HepG2 (cell line): ENCODE results near the gene TRMT10C. TPM values are rescaled to one million over a fixed set of nuclear protein-coding genes. Genes with fewer than 3 reads are reported as not detected.

ENCODE experiments used
- BRD4 ChIP-seq: sonication (generic); formaldehyde crosslinking; IDR thresholded peaks from 2 replicates; pipeline ENCODE4 v1.4.0; 2020; ENCODE audit warnings: missing genetic modification reagents
- CCDC6 ChIP-seq: sonication (generic); formaldehyde crosslinking; IDR thresholded peaks from 2 replicates; pipeline ENCODE4 v1.8.1; 2022; ENCODE audit warnings: mild to moderate bottlenecking, missing genetic modification reagents, moderate library complexity
- GFI1 ChIP-seq: sonication (generic); formaldehyde crosslinking; IDR thresholded peaks from 2 replicates; pipeline ENCODE4 v1.5.0; 2020; ENCODE audit warnings: missing genetic modification reagents, mild to moderate bottlenecking, borderline replicate concordance
- GTF3A ChIP-seq: sonication (generic); formaldehyde crosslinking; conservative IDR thresholded peaks from 2 replicates; pipeline ENCODE4 v1.4.0; 2020; ENCODE audit warnings: mild to moderate bottlenecking, missing genetic modification reagents
- KMT2B ChIP-seq: IDR thresholded peaks from 2 replicates; pipeline ENCODE4 v1.6.1; 2016; ENCODE audit warnings: missing genetic modification reagents, missing compliant biosample characterization
- MYC ChIP-seq: sonication (generic); formaldehyde crosslinking; IDR thresholded peaks from 2 replicates; pipeline ENCODE4 v1.9.0; 2021; ENCODE audit warnings: missing genetic modification reagents, borderline replicate concordance
- PHB2 ChIP-seq: fragments of 450-650 bp; IDR thresholded peaks from 2 replicates; pipeline ENCODE4 v1.6.1; 2018; ENCODE audit not compliant: partially characterized antibody
- PHF8 ChIP-seq: sonication (generic); formaldehyde crosslinking; IDR thresholded peaks from 2 replicates; pipeline ENCODE4 v1.5.0; 2020; ENCODE audit warnings: missing genetic modification reagents
- POLR2A ChIP-seq, 2 experiments: IDR thresholded peaks; 2 replicates each; pipeline ENCODE4 v1.6.1; 2011; ENCODE audit warnings: low read depth in 2 of 2, low read length in 2 of 2, mild to moderate bottlenecking in 1 of 2, moderate library complexity in 1 of 2; ENCODE audit not compliant: insufficient read depth in 1 of 2
- PTBP1 ChIP-seq: fragments of 200-400 bp; formaldehyde crosslinking; IDR thresholded peaks from 2 replicates; pipeline ENCODE4 v1.6.1; 2018; ENCODE audit warnings: low read length, low read depth; ENCODE audit not compliant: poor library complexity, severe bottlenecking
- RCOR2 ChIP-seq: IDR thresholded peaks from 2 replicates; pipeline ENCODE4 v1.6.1; 2016; ENCODE audit warnings: missing biosample characterization, missing genetic modification reagents
- SMAD1 ChIP-seq: sonication (generic); formaldehyde crosslinking; IDR thresholded peaks from 2 replicates; pipeline ENCODE4 v1.4.0; 2020; ENCODE audit warnings: missing genetic modification reagents, low read depth, mild to moderate bottlenecking, borderline replicate concordance
- SMC3 ChIP-seq: IDR thresholded peaks from 2 replicates; pipeline ENCODE4 v1.6.1; 2011; ENCODE audit warnings: low read length, improper control_type of control experiment
- SRF ChIP-seq: IDR thresholded peaks from 2 replicates; pipeline ENCODE4 v1.6.1; 2011; ENCODE audit warnings: mild to moderate bottlenecking, low read depth, low read length, moderate library complexity
- ZBTB21 ChIP-seq: sonication (generic); formaldehyde crosslinking; IDR thresholded peaks from 2 replicates; pipeline ENCODE4 v1.4.0; 2020; ENCODE audit warnings: missing genetic modification reagents
- ZNF138 ChIP-seq: sonication (generic); formaldehyde crosslinking; IDR thresholded peaks from 2 replicates; pipeline ENCODE4 v1.5.0; 2020; ENCODE audit warnings: mild to moderate bottlenecking, low read depth, missing genetic modification reagents
- ZNF33A ChIP-seq: sonication (generic); formaldehyde crosslinking; IDR thresholded peaks from 2 replicates; pipeline ENCODE4 v1.5.1; 2020; ENCODE audit warnings: missing genetic modification reagents, mild to moderate bottlenecking, moderate library complexity, borderline replicate concordance
- ZNF567 ChIP-seq: sonication (generic); formaldehyde crosslinking; IDR thresholded peaks from 2 replicates; pipeline ENCODE4 v1.8.1; 2023; ENCODE audit warnings: mild to moderate bottlenecking, missing genetic modification reagents, borderline replicate concordance
- ZNF652 ChIP-seq: IDR thresholded peaks from 2 replicates; pipeline ENCODE4 v1.6.1; 2016; ENCODE audit warnings: low read depth, borderline replicate concordance
- ZNF761 ChIP-seq: sonication (generic); formaldehyde crosslinking; conservative IDR thresholded peaks from 2 replicates; pipeline ENCODE4 v1.4.0; 2020; ENCODE audit warnings: mild to moderate bottlenecking, missing genetic modification reagents
- ZNF781 ChIP-seq: sonication (generic); formaldehyde crosslinking; IDR thresholded peaks from 2 replicates; pipeline ENCODE4 v1.5.1; 2020; ENCODE audit warnings: borderline replicate concordance, mild to moderate bottlenecking, missing genetic modification reagents; ENCODE audit errors: not compliant biosample characterization
- ZSCAN22 ChIP-seq: sonication (generic); formaldehyde crosslinking; IDR thresholded peaks from 2 replicates; pipeline ENCODE4 v1.4.0; 2020; ENCODE audit warnings: mild to moderate bottlenecking, missing genetic modification reagents
- polyA plus RNA-seq, 8 experiments: library from polyadenylated mRNA; depleted of rRNA in 3 of 8; stranded (reverse) in 7 of 8; unstranded in 1 of 8; fragments of >200 nt; fragmentation: Illumina TruSeq in 4 of 8; extraction: Trizol in 4 of 8; gene quantifications; 2 replicates each; pipeline versions ENCODE4 v1.2.1 to v1.2.3, GENCODE V29; 2011 to 2016; ENCODE audit warnings: low read depth in 4 of 8, missing spikeins in 1 of 8, mixed read lengths in 1 of 8; ENCODE audit not compliant: insufficient read depth in 1 of 8
- total RNA-seq, 5 experiments: library from RNA; depleted of rRNA; stranded (reverse); fragments of >200 nt; fragmentation: Illumina TruSeq; extraction: Trizol; gene quantifications; 2 replicates each; pipeline ENCODE4 v1.2.3, GENCODE V29; 2016; ENCODE audit warnings: low read depth in 1 of 5
- TF ChIP-seq, protein P1 (sequence below): sonication (generic); formaldehyde crosslinking; IDR thresholded peaks from 2 replicates; pipeline ENCODE4 v1.8.0; 2022; ENCODE audit warnings: missing genetic modification reagents, mild to moderate bottlenecking, inconsistent platforms, borderline replicate concordance
- TF ChIP-seq, protein P2 (sequence below): IDR thresholded peaks from 2 replicates; pipeline ENCODE4 v1.6.1; 2018; ENCODE audit warnings: missing genetic modification reagents
- TF ChIP-seq, protein P3 (sequence below): sonication (generic); formaldehyde crosslinking; IDR thresholded peaks from 2 replicates; pipeline ENCODE4 v1.4.0; 2020; ENCODE audit warnings: missing genetic modification reagents; ENCODE audit errors: not compliant biosample characterization
- TF ChIP-seq, protein P4 (sequence below): sonication (generic); formaldehyde crosslinking; IDR thresholded peaks from 2 replicates; pipeline ENCODE4 v1.5.0; 2020; ENCODE audit warnings: missing genetic modification reagents
- TF ChIP-seq, protein P5 (sequence below): sonication (generic); formaldehyde crosslinking; IDR thresholded peaks from 2 replicates; pipeline ENCODE4 v1.5.0; 2020; ENCODE audit warnings: missing genetic modification reagents

The TRMT10C gene
- total and polyA plus RNA-seq, 2 of the 13 experiments (the other 11 are each of a cell fraction or from before 2014, with no cell fraction given): 10.8 to 39.2 TPM

DNA sequence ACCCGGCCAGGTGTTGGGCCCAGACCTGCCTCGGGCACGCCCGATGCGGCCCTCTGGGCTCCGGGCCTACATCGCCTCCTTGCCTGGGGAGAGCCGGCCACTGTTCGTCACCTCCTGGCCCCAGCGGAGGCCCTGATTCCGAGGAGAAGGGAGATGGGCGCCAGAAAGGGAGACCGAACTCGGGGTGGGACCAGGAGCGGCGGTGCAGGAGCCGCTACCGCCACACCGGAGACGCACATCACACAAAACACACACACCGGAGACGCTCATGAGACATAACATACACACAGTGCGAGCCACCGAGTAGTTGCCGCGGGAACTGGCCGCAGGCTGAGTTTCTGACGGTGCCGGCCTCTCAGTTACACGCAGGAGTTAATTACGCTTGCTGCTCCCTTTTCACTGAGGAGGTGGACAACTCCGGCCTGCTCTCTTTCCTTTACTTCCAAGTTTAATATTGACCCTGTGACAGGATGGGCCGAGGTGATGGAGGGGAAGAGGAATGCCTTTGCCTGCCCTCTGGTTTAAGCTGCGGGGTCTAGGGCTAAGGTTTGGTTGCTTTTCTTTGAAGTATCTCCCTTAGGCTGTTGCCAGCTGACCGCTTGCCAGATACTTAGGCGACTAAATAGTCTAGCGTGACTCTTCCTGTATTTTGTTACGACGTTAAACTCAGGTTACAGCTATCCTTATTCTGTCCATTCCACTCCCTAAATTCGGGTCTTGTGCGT, 12.9 kb downstream of the TRMT10C start (continued):
- TF ChIP-seq, protein P1, sequence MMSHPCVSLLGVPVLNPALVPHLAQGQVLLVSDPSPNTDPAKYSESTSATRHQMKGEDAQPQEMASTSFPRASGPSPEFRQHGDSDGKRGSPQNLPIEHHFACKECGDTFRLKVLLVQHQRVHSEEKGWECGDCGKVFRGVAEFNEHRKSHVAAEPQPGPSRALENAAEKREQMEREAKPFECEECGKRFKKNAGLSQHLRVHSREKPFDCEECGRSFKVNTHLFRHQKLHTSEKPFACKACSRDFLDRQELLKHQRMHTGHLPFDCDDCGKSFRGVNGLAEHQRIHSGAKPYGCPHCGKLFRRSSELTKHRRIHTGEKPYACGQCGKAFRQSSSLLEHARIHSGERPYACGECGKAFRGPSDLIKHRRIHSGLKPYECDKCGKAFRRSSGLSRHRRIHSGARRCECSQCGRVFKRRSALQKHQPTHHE (CRISPR knock-in tag): no peak
- peak; percentile 16; the same call in 1 of the 2 replicates for TF ChIP-seq ZNF652
- TF ChIP-seq SMAD1: no peak
- peak; percentile 1; the same call in 1 of the 2 replicates for TF ChIP-seq KMT2B
- 0 out of 2 replicates have a peak, but pooled peaks have one; percentile 30 for TF ChIP-seq ZNF138
- no peak for TF ChIP-seq GTF3A
- TF ChIP-seq ZBTB21 (CRISPR knock-in tag): no peak
- TF ChIP-seq MYC: no peak; the same call in 1 of the 2 replicates
- no peak for TF ChIP-seq SMC3
- no peak for TF ChIP-seq ZNF781 (CRISPR knock-in tag)
- no peak for TF ChIP-seq SRF
- no peak for TF ChIP-seq PTBP1
- no peak for TF ChIP-seq ZSCAN22
- peak in 1 of 2 experiments; percentile 69; a peak in 2 of 4 replicates for TF ChIP-seq POLR2A (IDR thresholded peaks at IDR 0.05; ENCODE audit: insufficient read depth in 1 of 2, low read depth in 2 of 2, low read length in 2 of 2)
- TF ChIP-seq, protein P2, sequence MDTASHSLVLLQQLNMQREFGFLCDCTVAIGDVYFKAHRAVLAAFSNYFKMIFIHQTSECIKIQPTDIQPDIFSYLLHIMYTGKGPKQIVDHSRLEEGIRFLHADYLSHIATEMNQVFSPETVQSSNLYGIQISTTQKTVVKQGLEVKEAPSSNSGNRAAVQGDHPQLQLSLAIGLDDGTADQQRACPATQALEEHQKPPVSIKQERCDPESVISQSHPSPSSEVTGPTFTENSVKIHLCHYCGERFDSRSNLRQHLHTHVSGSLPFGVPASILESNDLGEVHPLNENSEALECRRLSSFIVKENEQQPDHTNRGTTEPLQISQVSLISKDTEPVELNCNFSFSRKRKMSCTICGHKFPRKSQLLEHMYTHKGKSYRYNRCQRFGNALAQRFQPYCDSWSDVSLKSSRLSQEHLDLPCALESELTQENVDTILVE: no peak
- TF ChIP-seq CCDC6 (CRISPR knock-in tag): no peak
- TF ChIP-seq, protein P3, sequence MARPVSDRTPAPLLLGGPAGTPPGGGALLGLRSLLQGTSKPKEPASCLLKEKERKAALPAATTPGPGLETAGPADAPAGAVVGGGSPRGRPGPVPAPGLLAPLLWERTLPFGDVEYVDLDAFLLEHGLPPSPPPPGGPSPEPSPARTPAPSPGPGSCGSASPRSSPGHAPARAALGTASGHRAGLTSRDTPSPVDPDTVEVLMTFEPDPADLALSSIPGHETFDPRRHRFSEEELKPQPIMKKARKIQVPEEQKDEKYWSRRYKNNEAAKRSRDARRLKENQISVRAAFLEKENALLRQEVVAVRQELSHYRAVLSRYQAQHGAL: no peak
- peak; percentile 97 for TF ChIP-seq PHF8 (CRISPR knock-in tag)
- TF ChIP-seq, protein P4, sequence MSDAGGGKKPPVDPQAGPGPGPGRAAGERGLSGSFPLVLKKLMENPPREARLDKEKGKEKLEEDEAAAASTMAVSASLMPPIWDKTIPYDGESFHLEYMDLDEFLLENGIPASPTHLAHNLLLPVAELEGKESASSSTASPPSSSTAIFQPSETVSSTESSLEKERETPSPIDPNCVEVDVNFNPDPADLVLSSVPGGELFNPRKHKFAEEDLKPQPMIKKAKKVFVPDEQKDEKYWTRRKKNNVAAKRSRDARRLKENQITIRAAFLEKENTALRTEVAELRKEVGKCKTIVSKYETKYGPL (CRISPR knock-in tag): no peak
- TF ChIP-seq, protein P5, sequence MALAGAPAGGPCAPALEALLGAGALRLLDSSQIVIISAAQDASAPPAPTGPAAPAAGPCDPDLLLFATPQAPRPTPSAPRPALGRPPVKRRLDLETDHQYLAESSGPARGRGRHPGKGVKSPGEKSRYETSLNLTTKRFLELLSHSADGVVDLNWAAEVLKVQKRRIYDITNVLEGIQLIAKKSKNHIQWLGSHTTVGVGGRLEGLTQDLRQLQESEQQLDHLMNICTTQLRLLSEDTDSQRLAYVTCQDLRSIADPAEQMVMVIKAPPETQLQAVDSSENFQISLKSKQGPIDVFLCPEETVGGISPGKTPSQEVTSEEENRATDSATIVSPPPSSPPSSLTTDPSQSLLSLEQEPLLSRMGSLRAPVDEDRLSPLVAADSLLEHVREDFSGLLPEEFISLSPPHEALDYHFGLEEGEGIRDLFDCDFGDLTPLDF (CRISPR knock-in tag): no peak
- TF ChIP-seq ZNF33A (CRISPR knock-in tag): no peak
- TF ChIP-seq RCOR2 (CRISPR knock-in tag): no peak
- 0 out of 2 replicates have a peak, but pooled peaks have one; percentile 27 for TF ChIP-seq GFI1 (CRISPR knock-in tag)
- no peak; the same call in 1 of the 2 replicates for TF ChIP-seq ZNF761
- no peak for TF ChIP-seq PHB2
- no peak for TF ChIP-seq ZNF567 (CRISPR knock-in tag)
- TF ChIP-seq BRD4: peak; percentile 51; the same call in 1 of the 2 replicates
